WTC11 (cell line): ENCODE measurements around the gene CD44. TPM values are rescaled to one million over a fixed set of nuclear protein-coding genes. Genes with fewer than 3 reads are reported as not detected.
A peak's percentile ranks its signal among the peaks of the same experiment; 100 is the strongest.

ENCODE experiments used
- ATAC-seq: fragments of 200-7000 bp; cut with Tn5 transposase; 2 replicates; pipeline ENCODE4 v1.10.0; 2021; ENCODE audit warnings: mild to moderate bottlenecking, moderate library complexity
- CTCF ChIA-PET: fragments of 300-600 bp; sonication (Branson Sonifier 250); formaldehyde crosslinking; loops from one replicate; lab custom pipeline; 2021; ENCODE audit warnings: antibody characterized with exemption; lab: Charles Lee
- POLR2A ChIA-PET: fragments of 350-600 bp; sonication (Branson Sonifier 250); formaldehyde crosslinking; loops from one replicate; lab custom pipeline; 2021; ENCODE audit warnings: antibody characterized with exemption; lab: Charles Lee
- DNase-seq: peaks from one replicate; pipeline ENCODE4 v3.0.0; 2021; ENCODE audit warnings: low spot score
- H3K27ac Mint-ChIP-seq: 2 replicates; pipeline ENCODE4 v1.8.0; 2021; ENCODE audit warnings: mixed read lengths
- H3K27me3 Mint-ChIP-seq: 2 replicates; pipeline ENCODE4 v1.8.0; 2021; ENCODE audit warnings: low read depth, mild to moderate bottlenecking, moderate library complexity, mixed read lengths
- H3K36me3 Mint-ChIP-seq: 2 replicates; pipeline ENCODE4 v1.8.0; 2021; ENCODE audit warnings: mixed read lengths
- H3K4me1 Mint-ChIP-seq: 2 replicates; pipeline ENCODE4 v1.8.0; 2022; ENCODE audit warnings: mixed read lengths
- H3K4me3 Mint-ChIP-seq: 2 replicates; pipeline ENCODE4 v1.8.0; 2021; ENCODE audit warnings: mild to moderate bottlenecking, moderate library complexity, mixed read lengths
- H3K9me3 Mint-ChIP-seq: 2 replicates; pipeline ENCODE4 v1.8.0; 2021; ENCODE audit warnings: mixed read lengths
- CBFB ChIP-seq: sonication (generic); formaldehyde crosslinking; IDR thresholded peaks from 2 replicates; pipeline ENCODE4 v1.8.1; 2022; ENCODE audit warnings: mild to moderate bottlenecking, low read depth, missing genetic modification reagents
- CREM ChIP-seq: sonication (generic); formaldehyde crosslinking; IDR thresholded peaks from 2 replicates; pipeline ENCODE4 v1.8.1; 2022; ENCODE audit warnings: mild to moderate bottlenecking, missing genetic modification reagents, moderate library complexity
- E2F1 ChIP-seq: sonication (generic); formaldehyde crosslinking; IDR thresholded peaks from 2 replicates; pipeline ENCODE4 v1.8.0; 2022; ENCODE audit warnings: mild to moderate bottlenecking, missing genetic modification reagents
- ERG ChIP-seq: fragments of 250-450 bp; sonication (Bioruptor Pico); IDR thresholded peaks from 2 replicates; pipeline ENCODE4 v1.8.0; 2021; ENCODE audit warnings: mild to moderate bottlenecking
- FOXP1 ChIP-seq: sonication (generic); formaldehyde crosslinking; IDR thresholded peaks from 2 replicates; pipeline ENCODE4 v1.8.0; 2022; ENCODE audit warnings: missing genetic modification reagents, mild to moderate bottlenecking, moderate library complexity, borderline replicate concordance
- IRF1 ChIP-seq: sonication (generic); formaldehyde crosslinking; IDR thresholded peaks from 2 replicates; pipeline ENCODE4 v1.8.0; 2023; ENCODE audit warnings: missing genetic modification reagents
- JAZF1 ChIP-seq: fragments of 250-450 bp; sonication (Bioruptor Pico); IDR thresholded peaks from 2 replicates; pipeline ENCODE4 v1.9.0; 2021; ENCODE audit warnings: moderate library complexity, mild to moderate bottlenecking, inconsistent platforms
- KAT7 ChIP-seq: sonication (generic); formaldehyde crosslinking; IDR thresholded peaks from 2 replicates; pipeline ENCODE4 v1.8.1; 2023; ENCODE audit warnings: missing genetic modification reagents, mild to moderate bottlenecking, borderline replicate concordance
- MAX ChIP-seq: sonication (generic); formaldehyde crosslinking; IDR thresholded peaks from 2 replicates; pipeline ENCODE4 v1.8.0; 2022; ENCODE audit warnings: mild to moderate bottlenecking, missing genetic modification reagents
- MLX ChIP-seq: sonication (generic); formaldehyde crosslinking; IDR thresholded peaks from 2 replicates; pipeline ENCODE4 v1.8.1; 2023; ENCODE audit warnings: mild to moderate bottlenecking, missing genetic modification reagents, moderate library complexity
- NFYB ChIP-seq: sonication (generic); formaldehyde crosslinking; conservative IDR thresholded peaks from 2 replicates; pipeline ENCODE4 v1.8.0; 2022; ENCODE audit warnings: low read depth, missing genetic modification reagents
- NR1H2 ChIP-seq: sonication (generic); formaldehyde crosslinking; IDR thresholded peaks from 2 replicates; pipeline ENCODE4 v1.9.0; 2021; ENCODE audit warnings: mild to moderate bottlenecking, moderate library complexity, missing genetic modification reagents
- NR2C2 ChIP-seq: sonication (generic); formaldehyde crosslinking; IDR thresholded peaks from 2 replicates; pipeline ENCODE4 v1.8.0; 2022; ENCODE audit warnings: mild to moderate bottlenecking, missing genetic modification reagents
- STAT6 ChIP-seq: sonication (generic); formaldehyde crosslinking; conservative IDR thresholded peaks from 2 replicates; pipeline ENCODE4 v1.8.1; 2023; ENCODE audit warnings: mild to moderate bottlenecking, low read depth, missing genetic modification reagents, moderate library complexity
- TEAD1 ChIP-seq: sonication (generic); formaldehyde crosslinking; IDR thresholded peaks from 2 replicates; pipeline ENCODE4 v1.8.0; 2022; ENCODE audit warnings: mild to moderate bottlenecking, missing genetic modification reagents
- TEAD4 ChIP-seq: sonication (generic); formaldehyde crosslinking; IDR thresholded peaks from 2 replicates; pipeline ENCODE4 v1.8.0; 2022; ENCODE audit warnings: mild to moderate bottlenecking, missing genetic modification reagents
- ZBTB21 ChIP-seq: sonication (generic); formaldehyde crosslinking; IDR thresholded peaks from 2 replicates; pipeline ENCODE4 v1.8.1; 2023; ENCODE audit warnings: mild to moderate bottlenecking, missing genetic modification reagents, borderline replicate concordance
- ZBTB43 ChIP-seq: sonication (generic); formaldehyde crosslinking; IDR thresholded peaks from 2 replicates; pipeline ENCODE4 v1.8.1; 2023; ENCODE audit warnings: mild to moderate bottlenecking, missing genetic modification reagents
- ZNF138 ChIP-seq: sonication (generic); formaldehyde crosslinking; conservative IDR thresholded peaks from 2 replicates; pipeline ENCODE4 v1.8.1; 2022; ENCODE audit warnings: mild to moderate bottlenecking, moderate library complexity, missing genetic modification reagents
- ZNF423 ChIP-seq: fragments of 250-450 bp; sonication (Bioruptor Pico); IDR thresholded peaks from 2 replicates; pipeline ENCODE4 v2.1.2; 2022; ENCODE audit warnings: mild to moderate bottlenecking, moderate library complexity
- total RNA-seq: library from RNA; stranded (reverse); gene quantifications from 3 replicates; pipeline ENCODE4 v1.2.3, GENCODE V29; 2021

The CD44 gene
- total RNA-seq, 1 experiment from 2014 or later = 12.0 TPM

- ATAC-seq (no peak), DNase-seq (no peak)
- Mint-ChIP-seq H3K9me3 (peaks cover 16% of the 10 kb centered on the region), H3K27me3 (no peaks in the 10 kb centered on the region; the same call in 1 of the 2 replicates), H3K36me3 (peaks cover 4% of the 10 kb centered on the region; the same call in 1 of the 2 replicates), H3K27ac (no peak overlapping the region), H3K4me3 (no peak overlapping the region), H3K4me1 (peaks cover 16% of the 10 kb centered on the region)
- no peak for TF ChIP-seq ERG (CRISPR knock-in tag)
- no peak for TF ChIP-seq ZBTB21 (CRISPR knock-in tag)
- no peak for TF ChIP-seq E2F1
- TF ChIP-seq CBFB (CRISPR knock-in tag) = no peak
- no peak for TF ChIP-seq NR2C2
- TF ChIP-seq STAT6 (CRISPR knock-in tag) = no peak
- ChIA-PET CTCF (no interaction called here), POLR2A (no interaction called here)
Observed at GRCh38 chr11:35234460-35235156, 95.6 kb downstream of the CD44 start.

- CTCF ChIA-PET = no interaction called here
- POLR2A ChIA-PET = no interaction called here
Observed at GRCh38 chr11:35235157-35235468, 96.1 kb downstream of the CD44 start.

GRCh38 chr11:35235498-35235897 is 96.5 kb downstream of the CD44 start:
- Mint-ChIP-seq H3K27me3 (no peaks in the 10 kb centered on the region; the same call in 1 of the 2 replicates), H3K36me3 (peaks cover 4% of the 10 kb centered on the region; the same call in 1 of the 2 replicates), H3K9me3 (peaks cover 16% of the 10 kb centered on the region), H3K27ac (no peak overlapping the region), H3K4me3 (no peak overlapping the region), H3K4me1 (peaks cover 16% of the 10 kb centered on the region)
- ATAC-seq (no peak), DNase-seq (no peak)
- CTCF ChIA-PET = no interaction called here
- POLR2A ChIA-PET = no interaction called here
- no peak for TF ChIP-seq IRF1 (CRISPR knock-in tag)
- TF ChIP-seq TEAD1 (CRISPR knock-in tag) = no peak
- TF ChIP-seq KAT7 (CRISPR knock-in tag) = no peak
- TF ChIP-seq MLX (CRISPR knock-in tag) = no peak
- TF ChIP-seq ZBTB43 = no peak
- TF ChIP-seq TEAD4 (CRISPR knock-in tag) = no peak
- no peak for TF ChIP-seq FOXP1 (CRISPR knock-in tag)
- no peak for TF ChIP-seq NR1H2 (CRISPR knock-in tag)
- no peak for TF ChIP-seq ZNF138 (CRISPR knock-in tag)
- no peak for TF ChIP-seq MAX (CRISPR knock-in tag)
- no peak for TF ChIP-seq JAZF1 (CRISPR knock-in tag)
- no peak for TF ChIP-seq CREM (CRISPR knock-in tag)
- TF ChIP-seq ERG (CRISPR knock-in tag) = no peak

More at GRCh38 chr11:35235157-35235468, 96.1 kb downstream of the CD44 start:
- Mint-ChIP-seq H3K4me1 (peaks cover 16% of the 10 kb centered on the region), H3K27ac (no peak overlapping the region), H3K4me3 (no peak overlapping the region), H3K36me3 (peaks cover 4% of the 10 kb centered on the region; the same call in 1 of the 2 replicates), H3K9me3 (peaks cover 16% of the 10 kb centered on the region), H3K27me3 (no peaks in the 10 kb centered on the region; the same call in 1 of the 2 replicates)
- TF ChIP-seq NFYB (CRISPR knock-in tag) (no peak), MAX (CRISPR knock-in tag) (0 out of 2 replicates have a peak, but pooled peaks have one; percentile 20), ZNF423 (no peak)
- DNase-seq (no peak), ATAC-seq (no peak)
